Activated CD8-positive, alpha-beta memory T cell treated with anti-CD3 and anti-CD28 coated beads for 48 hours (primary cell): Measurements from ENCODE around the gene ZFPM1.
"Not testable (repeated sequence)": the region's sequence is repeated elsewhere in the genome, so short reads cannot be mapped to it uniquely, and the experiment has no call there.

ENCODE experiments used
- DNase-seq, 3 experiments: peaks; one replicate each; pipeline ENCODE4 v3.0.0-alpha.2; 2020; ENCODE audit warnings: low read depth in 2 of 3, low spot score in 2 of 3

Gene ZFPM1

GRCh38 chr16:88478889-88479792, 26.1 kb downstream of the ZFPM1 start:
- DNase-seq, result no peak

- DNase-seq, result no peak
Measured at GRCh38 chr16:88479793-88480760, 27.0 kb downstream of the ZFPM1 start.

GRCh38 chr16:88480829-88481228, 27.7 kb downstream of the ZFPM1 start:
- no peak for DNase-seq

GRCh38 chr16:88481851-88482250, 28.8 kb downstream of the ZFPM1 start:
- no peak for DNase-seq

GRCh38 chr16:88482630-88483391, 29.7 kb downstream of the ZFPM1 start:
- DNase-seq, result no peak

- no peak for DNase-seq
Measured at GRCh38 chr16:88483392-88483641, 30.2 kb downstream of the ZFPM1 start.

GRCh38 chr16:88484505-88485365, 31.7 kb downstream of the ZFPM1 start:
- DNase-seq, result no peak

GRCh38 chr16:88485366-88485741, 32.3 kb downstream of the ZFPM1 start:
- DNase-seq, result not testable (repeated sequence)

GRCh38 chr16:88486398-88487123, 33.5 kb downstream of the ZFPM1 start:
- no peak for DNase-seq

GRCh38 chr16:88487124-88487432, 34.0 kb downstream of the ZFPM1 start:
- no peak for DNase-seq

GRCh38 chr16:88487920-88488851, 35.1 kb downstream of the ZFPM1 start:
- DNase-seq, result no peak

GRCh38 chr16:88489163-88489741, 36.2 kb downstream of the ZFPM1 start:
- no peak for DNase-seq

GRCh38 chr16:88491001-88491559, 38.0 kb downstream of the ZFPM1 start:
- no peak for DNase-seq

- DNase-seq, result no peak
Measured at GRCh38 chr16:88491560-88492310, 38.7 kb downstream of the ZFPM1 start.

GRCh38 chr16:88493879-88494278, 40.8 kb downstream of the ZFPM1 start:
- DNase-seq, result no peak

- DNase-seq, result no peak
Measured at GRCh38 chr16:88494335-88495154, 41.5 kb downstream of the ZFPM1 start.
